B cell (primary cell): ENCODE measurements around the gene SLC35E2B. TPM values are rescaled to one million over a fixed set of nuclear protein-coding genes. Genes with fewer than 3 reads are reported as not detected.

Experiments used
- ATAC-seq: fragments of 200-7000 bp; cut with Tn5 transposase; one replicate; pipeline ENCODE4 v1.10.0; 2021; ENCODE audit warnings: low read depth, mild to moderate bottlenecking, moderate number of reproducible peaks, moderate library complexity
- CTCF ChIA-PET: fragments of 350-600 bp; sonication (Branson Sonifier 250); formaldehyde crosslinking; loops from one replicate; lab custom pipeline; 2021; ENCODE audit warnings: antibody characterized with exemption, inconsistent platforms; lab: Charles Lee
- POLR2A ChIA-PET: fragments of 350-600 bp; sonication (Branson Sonifier 250); formaldehyde crosslinking; loops from one replicate; lab custom pipeline; 2021; ENCODE audit warnings: antibody characterized with exemption; lab: Charles Lee
- DNase-seq: peaks from one replicate; pipeline ENCODE4 v3.0.0; 2013
- H2AFZ ChIP-seq: 2 replicates; pipeline ENCODE4 v1.6.1; 2012; ENCODE audit warnings: mild to moderate bottlenecking, low read depth, low read length; ENCODE audit not compliant: insufficient read depth, poor library complexity, severe bottlenecking
- H3K27ac ChIP-seq, 2 donors: 1 replicate in 1 of 2; 2 replicates in 1 of 2; pipeline ENCODE4 v1.5.1; 2012 to 2013; ENCODE audit warnings: low read length in 2 of 2, mild to moderate bottlenecking in 2 of 2, moderate library complexity in 1 of 2
- H3K27me3 ChIP-seq, 4 experiments: fragments of 200-600 bp in 1 of 4; sonication (generic) in 1 of 4; replicated peaks in 1 of 4; 1 replicate in 2 of 4; 2 replicates in 2 of 4; pipeline versions ENCODE4 v1.6.1 to v1.7.0; 2013 to 2016; ENCODE audit warnings: low read length in 3 of 4, mild to moderate bottlenecking in 2 of 4, mixed read lengths in 1 of 4, moderate library complexity in 1 of 4; ENCODE audit not compliant: insufficient read depth in 4 of 4, control insufficient read depth in 3 of 4; ENCODE audit errors: control extremely low read depth in 1 of 4
- H3K36me3 ChIP-seq, 2 experiments: replicated peaks in 1 of 2; 1 replicate in 1 of 2; 2 replicates in 1 of 2; pipeline versions ENCODE4 v1.6.1 to v1.7.1; 2013; ENCODE audit warnings: low read length in 1 of 2; ENCODE audit not compliant: insufficient read depth in 2 of 2, control insufficient read depth in 1 of 2; ENCODE audit errors: control extremely low read depth in 1 of 2, extremely low read depth in 1 of 2
- H3K4me1 ChIP-seq, 2 donors: fragments of 200-600 bp in 1 of 2; sonication (generic) in 1 of 2; 1 replicate in 1 of 2; 2 replicates in 1 of 2; pipeline versions ENCODE4 v1.5.1 to v1.6.1; 2013 to 2017; ENCODE audit warnings: low read length in 2 of 2; ENCODE audit not compliant: control insufficient read depth in 2 of 2, insufficient read depth in 2 of 2
- H3K4me2 ChIP-seq: replicated peaks from 2 replicates; pipeline ENCODE3; 2012; ENCODE audit warnings: mild to moderate bottlenecking, low read depth, low read length; ENCODE audit not compliant: poor library complexity, severe bottlenecking
- H3K4me3 ChIP-seq, 5 experiments: fragments of 200-600 bp in 1 of 5; sonication (generic) in 1 of 5; 1 replicate in 3 of 5; 2 replicates in 2 of 5; pipeline versions ENCODE4 v1.5.1 to v1.7.0; 2011 to 2016; ENCODE audit warnings: low read length in 4 of 5, mild to moderate bottlenecking in 4 of 5, low read depth in 2 of 5, control low read depth in 1 of 5, moderate library complexity in 1 of 5; ENCODE audit not compliant: insufficient read depth in 1 of 5; ENCODE audit errors: control extremely low read depth in 1 of 5, extremely low read depth in 1 of 5
- H3K79me2 ChIP-seq: fragments of 200-600 bp; sonication (generic); one replicate; pipeline ENCODE4 v1.6.0; 2016; ENCODE audit warnings: low read length; ENCODE audit not compliant: control insufficient read depth, insufficient read depth
- H3K9ac ChIP-seq: fragments of 200-600 bp; sonication (generic); 2 replicates; pipeline ENCODE4 v1.6.1; 2017; ENCODE audit warnings: mild to moderate bottlenecking, low read length, moderate library complexity
- H3K9me3 ChIP-seq, 3 donors: one replicate each; pipeline versions ENCODE4 v1.6.1 to v1.7.1; 2013; ENCODE audit warnings: low read length in 2 of 3; ENCODE audit not compliant: control insufficient read depth in 2 of 3, insufficient read depth in 1 of 3; ENCODE audit errors: control extremely low read depth in 1 of 3
- H4K20me1 ChIP-seq: 2 replicates; pipeline ENCODE4 v1.6.0; 2012; ENCODE audit warnings: mild to moderate bottlenecking, low read length; ENCODE audit not compliant: insufficient read depth, control insufficient read depth, poor library complexity, severe bottlenecking
- H3K27ac Mint-ChIP-seq: one replicate; pipeline ENCODE4 v1.8.0; 2021; ENCODE audit warnings: mixed read lengths
- H3K27me3 Mint-ChIP-seq: one replicate; pipeline ENCODE4 v1.8.0; 2021; ENCODE audit warnings: mixed read lengths
- H3K4me1 Mint-ChIP-seq: one replicate; pipeline ENCODE4 v1.8.0; 2021; ENCODE audit warnings: mixed read lengths
- H3K4me3 Mint-ChIP-seq: one replicate; pipeline ENCODE4 v1.8.0; 2021; ENCODE audit warnings: mixed read lengths
- H3K9me3 Mint-ChIP-seq: one replicate; pipeline ENCODE4 v1.8.0; 2022; ENCODE audit warnings: mixed read lengths; ENCODE audit not compliant: insufficient read depth
- EZH2 ChIP-seq: IDR thresholded peaks from 2 replicates; pipeline ENCODE4 v1.6.1; 2012; ENCODE audit warnings: borderline replicate concordance, low read depth, mild to moderate bottlenecking, moderate library complexity, low read length; ENCODE audit not compliant: insufficient read depth, poor library complexity, severe bottlenecking
- WGBS: methylation state at CpG from one replicate; pipeline ENCODE4 v1.1.5; 2013; ENCODE audit warnings: missing lambda C conversion rate; ENCODE audit not compliant: insufficient coverage; 5-methylcytosine and 5-hydroxymethylcytosine counted together
- intact Hi-C: fragments of 100-400 bp; cut with micrococcal nuclease; formaldehyde crosslinking; loops from one replicate; pipeline ENCODE4 v1.10.0; 2022
- polyA plus RNA-seq: library from polyadenylated mRNA; depleted of rRNA; stranded (reverse); fragments of >200 nt; gene quantifications from 2 replicates; pipeline ENCODE4 v1.2.3, GENCODE V29; 2012
- total RNA-seq, 2 donors: library from RNA; stranded (reverse); fragments of 120-200 nt in 1 of 2; gene quantifications; 1 replicate in 1 of 2; 2 replicates in 1 of 2; pipeline versions ENCODE4 v1.2.3 to v1.2.4, GENCODE V29; 2013 to 2022
- TF ChIP-seq, protein P1 (sequence below): fragments of 200-600 bp; IDR thresholded peaks from one replicate; pipeline ENCODE4 v1.8.0; 2022; ENCODE audit warnings: antibody characterized with exemption, mild to moderate bottlenecking

Gene SLC35E2B
- total and polyA plus RNA-seq, 2 donors (not counting 1 experiment from before 2014, with no cell fraction given), result 64.4 to 107 TPM

DNA sequence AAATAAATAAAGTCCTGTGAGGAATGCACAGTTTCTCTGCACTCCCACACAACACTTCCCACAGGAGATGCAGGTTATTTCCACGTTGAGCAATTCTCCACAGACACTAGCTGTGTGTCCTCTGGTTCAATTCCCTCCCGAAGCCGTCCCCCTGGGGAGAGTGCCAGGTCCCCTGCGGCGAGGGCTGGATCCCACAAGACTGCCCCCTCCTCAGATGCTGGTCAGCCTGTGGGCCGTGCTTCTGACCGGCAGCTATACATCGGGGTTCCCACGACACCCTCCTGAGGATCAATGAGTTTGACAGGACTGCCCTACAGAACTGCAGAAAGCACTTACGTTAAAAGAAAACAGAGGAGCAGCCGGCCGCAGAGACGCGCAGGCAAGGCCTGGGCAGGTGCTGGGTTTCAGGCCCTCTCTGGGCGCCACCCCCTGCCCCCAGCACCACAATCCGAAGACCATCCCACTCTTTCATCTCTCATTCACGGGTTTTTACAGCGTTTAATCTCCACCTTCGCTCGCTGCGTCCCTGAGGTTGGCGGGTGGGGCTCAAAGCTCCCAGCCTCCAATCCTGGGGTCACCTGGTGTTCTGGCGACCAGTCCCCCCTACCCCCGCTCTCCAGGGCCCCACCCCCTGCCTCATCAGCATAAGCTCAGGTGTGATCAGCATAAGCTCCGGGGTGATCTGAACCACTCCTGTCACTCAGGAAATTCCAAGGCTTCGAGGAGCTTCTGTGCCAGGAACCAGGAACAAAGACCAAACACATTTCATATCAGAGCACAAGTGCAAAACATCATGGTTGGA, 9.3 kb downstream of the SLC35E2B start:
- H3K27ac Mint-ChIP-seq, result peak overlapping the region; percentile 15
- peaks cover 5 to 10% of the 10 kb centered on the region in 2 donors for H3K4me1 ChIP-seq
- ChIA-PET POLR2A (interaction anchor here (0.6 kb wide), 1 partner anchor 345 kb away, joined by 3 read pairs; no protein-coding TSS in a partner anchor), CTCF (no interaction called here)
- H3K27me3 ChIP-seq, result no peaks in the 10 kb centered on the region
- H3K79me2 ChIP-seq, result peaks cover 81% of the 10 kb centered on the region
- DNase-seq (peak; percentile 5), ATAC-seq (no peak)
- intact Hi-C loops, result no loop called here
- H3K9me3 ChIP-seq, result no peaks in the 10 kb centered on the region
- no peak for TF ChIP-seq EZH2
- TF ChIP-seq, protein P1, sequence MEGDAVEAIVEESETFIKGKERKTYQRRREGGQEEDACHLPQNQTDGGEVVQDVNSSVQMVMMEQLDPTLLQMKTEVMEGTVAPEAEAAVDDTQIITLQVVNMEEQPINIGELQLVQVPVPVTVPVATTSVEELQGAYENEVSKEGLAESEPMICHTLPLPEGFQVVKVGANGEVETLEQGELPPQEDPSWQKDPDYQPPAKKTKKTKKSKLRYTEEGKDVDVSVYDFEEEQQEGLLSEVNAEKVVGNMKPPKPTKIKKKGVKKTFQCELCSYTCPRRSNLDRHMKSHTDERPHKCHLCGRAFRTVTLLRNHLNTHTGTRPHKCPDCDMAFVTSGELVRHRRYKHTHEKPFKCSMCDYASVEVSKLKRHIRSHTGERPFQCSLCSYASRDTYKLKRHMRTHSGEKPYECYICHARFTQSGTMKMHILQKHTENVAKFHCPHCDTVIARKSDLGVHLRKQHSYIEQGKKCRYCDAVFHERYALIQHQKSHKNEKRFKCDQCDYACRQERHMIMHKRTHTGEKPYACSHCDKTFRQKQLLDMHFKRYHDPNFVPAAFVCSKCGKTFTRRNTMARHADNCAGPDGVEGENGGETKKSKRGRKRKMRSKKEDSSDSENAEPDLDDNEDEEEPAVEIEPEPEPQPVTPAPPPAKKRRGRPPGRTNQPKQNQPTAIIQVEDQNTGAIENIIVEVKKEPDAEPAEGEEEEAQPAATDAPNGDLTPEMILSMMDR, result no peak
- H4K20me1 ChIP-seq, result peaks cover 54% of the 10 kb centered on the region
- H3K9ac ChIP-seq, result no peak overlapping the region
- no peaks in the 10 kb centered on the region for H3K9me3 Mint-ChIP-seq
- peaks cover 0 to 21% of the 10 kb centered on the region in 2 experiments for H3K36me3 ChIP-seq
- H3K4me2 ChIP-seq, result no peak overlapping the region
- no peaks in the 10 kb centered on the region for H3K27me3 Mint-ChIP-seq
- H3K4me3 ChIP-seq, result no peak overlapping the region
- no peak overlapping the region for H3K4me3 Mint-ChIP-seq
- no peak overlapping the region for H2AFZ ChIP-seq
- H3K4me1 Mint-ChIP-seq, result peaks cover 27% of the 10 kb centered on the region
- 97% methylated on average over 26 of the region's 26 CpGs for WGBS
- no peak overlapping the region for H3K27ac ChIP-seq

DNA sequence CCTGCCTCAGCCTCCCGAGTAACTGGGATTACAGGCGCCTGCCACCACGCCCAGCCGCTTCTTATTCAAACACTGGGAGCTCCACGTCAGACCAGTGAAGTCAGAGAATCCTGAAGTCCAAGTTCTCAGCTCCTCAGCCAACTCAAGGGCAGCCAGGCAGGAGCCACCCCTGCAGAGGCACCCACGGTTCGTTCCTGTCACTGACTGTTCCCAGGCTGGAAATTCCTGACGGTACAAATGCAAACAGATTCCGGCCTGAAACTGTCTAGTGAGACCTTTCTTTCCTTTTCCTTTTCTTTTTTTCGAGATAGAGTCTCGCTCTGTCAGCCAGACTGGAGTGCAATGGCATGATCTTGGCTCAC, 11.7 kb downstream of the SLC35E2B start:
- no peak overlapping the region for H3K27ac ChIP-seq
- peaks cover 58% of the 10 kb centered on the region for H3K79me2 ChIP-seq
- H3K9ac ChIP-seq, result no peak overlapping the region
- H3K9me3 ChIP-seq, result no peaks in the 10 kb centered on the region
- no peaks in the 10 kb centered on the region for H3K27me3 ChIP-seq
- Mint-ChIP-seq H3K4me1 (peaks cover 29% of the 10 kb centered on the region), H3K27ac (no peak overlapping the region), H3K4me3 (no peak overlapping the region), H3K27me3 (no peaks in the 10 kb centered on the region), H3K9me3 (no peaks in the 10 kb centered on the region)
- 86% methylated on average over 11 of the region's 11 CpGs for WGBS
- POLR2A ChIA-PET, result no interaction called here
- intact Hi-C loops, result no loop called here
- peaks cover 9 to 22% of the 10 kb centered on the region in 2 donors for H3K4me1 ChIP-seq
- CTCF ChIA-PET, result interaction anchor here (0.6 kb wide), 1 partner anchor 55 kb away, joined by 3 read pairs; no protein-coding TSS in a partner anchor
- H2AFZ ChIP-seq, result no peak overlapping the region
- DNase-seq (no peak), ATAC-seq (no peak)
- no peak overlapping the region for H3K4me2 ChIP-seq
- TF ChIP-seq, protein P1, result no peak
- H3K4me3 ChIP-seq, result no peak overlapping the region
- peaks cover 52% of the 10 kb centered on the region for H4K20me1 ChIP-seq
- peaks cover 0 to 18% of the 10 kb centered on the region in 2 experiments for H3K36me3 ChIP-seq
